Stromal cell of bone marrow (primary cell): ENCODE data around the gene KCTD2.
"Not testable (repeated sequence)": the region's sequence is repeated elsewhere in the genome, so short reads cannot be mapped to it uniquely, and the experiment has no call there.

Source experiments
- DNase-seq: peaks from one replicate; pipeline ENCODE4 v3.0.0-alpha.2; 2012; ENCODE audit warnings: low read depth

Gene KCTD2

GRCh38 chr17:75051941-75052340, 4.9 kb downstream of the KCTD2 start:
- no peak for DNase-seq

- peak; percentile 82 for DNase-seq
These were observed 12.6 kb downstream of the KCTD2 start for GRCh38 chr17:75059369-75060345.

- DNase-seq: no peak
These were observed 13.5 kb downstream of the KCTD2 start for GRCh38 chr17:75060434-75061054.

- DNase-seq: no peak
These were observed 14.0 kb downstream of the KCTD2 start for GRCh38 chr17:75061055-75061438.

GRCh38 chr17:75061618-75062017, 14.6 kb downstream of the KCTD2 start:
- DNase-seq: no peak

- no peak for DNase-seq
These were observed 16.2 kb downstream of the KCTD2 start for GRCh38 chr17:75063201-75063600.

GRCh38 chr17:75063626-75064025, 16.6 kb downstream of the KCTD2 start:
- no peak for DNase-seq

- no peak for DNase-seq
These were observed 17.0 kb downstream of the KCTD2 start for GRCh38 chr17:75064040-75064439.

GRCh38 chr17:75064460-75064859, 17.4 kb downstream of the KCTD2 start:
- no peak for DNase-seq

- DNase-seq: no peak
These were observed 18.0 kb downstream of the KCTD2 start for GRCh38 chr17:75064867-75065561.

GRCh38 chr17:75065562-75066151, 18.6 kb downstream of the KCTD2 start:
- no peak for DNase-seq

- DNase-seq: no peak
These were observed 20.8 kb downstream of the KCTD2 start for GRCh38 chr17:75067856-75068255.

GRCh38 chr17:75068750-75069149, 21.7 kb downstream of the KCTD2 start:
- DNase-seq: no peak

- no peak for DNase-seq
These were observed 22.8 kb downstream of the KCTD2 start for GRCh38 chr17:75069783-75070182.

GRCh38 chr17:75071478-75072271, 24.6 kb downstream of the KCTD2 start:
- not testable (repeated sequence) for DNase-seq

GRCh38 chr17:75072909-75073308, 25.9 kb downstream of the KCTD2 start:
- not testable (repeated sequence) for DNase-seq

GRCh38 chr17:75073618-75074047, 26.6 kb downstream of the KCTD2 start:
- DNase-seq: no peak

GRCh38 chr17:75074532-75074931, 27.5 kb downstream of the KCTD2 start:
- DNase-seq: no peak

- no peak for DNase-seq
These were observed 28.7 kb downstream of the KCTD2 start for GRCh38 chr17:75075597-75076336.

- DNase-seq: no peak
These were observed 30.1 kb downstream of the KCTD2 start for GRCh38 chr17:75077072-75077495.
